ENCODE measurements around the gene ZNF3. TPM values are rescaled to one million over a fixed set of nuclear protein-coding genes. Genes with fewer than 3 reads are reported as not detected.

The ZNF3 gene
- total RNA-seq, 6 donors from 2014 or later: 18.4 to 50.3 (median 22.8) TPM

DNA sequence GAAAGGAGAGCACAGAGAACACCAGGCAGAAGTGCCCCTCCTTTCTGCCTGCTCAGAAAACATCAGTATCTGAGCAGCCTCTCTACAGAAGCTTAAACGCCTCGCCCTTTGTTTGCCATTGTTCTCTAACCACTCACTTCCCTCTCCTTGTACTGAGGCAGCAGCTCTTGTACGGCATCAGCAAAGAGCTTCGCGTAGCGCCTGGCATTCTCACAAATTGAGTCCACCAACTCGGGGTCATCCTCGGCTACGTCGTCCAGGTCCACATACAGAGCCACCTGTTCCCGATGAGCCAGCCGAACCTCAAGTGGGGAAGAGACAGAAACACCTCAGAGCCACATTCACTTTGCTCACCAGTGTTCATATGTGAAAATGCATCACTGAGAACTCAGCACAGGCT, 17.9 kb upstream of the ZNF3 start:
- Histone ChIP-seq H3K36me3 (peaks cover 35 to 66% (median 55%) of the 10 kb centered on the region in 4 donors), H3K27ac (peak overlapping the region; percentile 93 to 99 (median 95)), H3K9me3 (no peaks in the 10 kb centered on the region), H3K27me3 (no peaks in the 10 kb centered on the region), H3K4me1 (peaks cover 19 to 30% (median 21%) of the 10 kb centered on the region in 4 donors), H3K4me3 (peak overlapping the region in 3 of 4 donors; percentile 75 to 96 (median 77))
- ATAC-seq (ENCODE audit: low FRiP score in 2 of 2): no peak
- TF ChIP-seq EP300 (IDR thresholded peaks at IDR 0.05): no peak
- no peak for TF ChIP-seq POLR2AphosphoS5 (IDR thresholded peaks at IDR 0.05)
- no peak for TF ChIP-seq POLR2A (IDR thresholded peaks at IDR 0.05)
- TF ChIP-seq CTCF (IDR thresholded peaks at IDR 0.05): no peak
- 54 to 62% methylated on average over 12 of the region's 12 CpGs for WGBS, 2 donors
- DNase-seq: no peak

DNA sequence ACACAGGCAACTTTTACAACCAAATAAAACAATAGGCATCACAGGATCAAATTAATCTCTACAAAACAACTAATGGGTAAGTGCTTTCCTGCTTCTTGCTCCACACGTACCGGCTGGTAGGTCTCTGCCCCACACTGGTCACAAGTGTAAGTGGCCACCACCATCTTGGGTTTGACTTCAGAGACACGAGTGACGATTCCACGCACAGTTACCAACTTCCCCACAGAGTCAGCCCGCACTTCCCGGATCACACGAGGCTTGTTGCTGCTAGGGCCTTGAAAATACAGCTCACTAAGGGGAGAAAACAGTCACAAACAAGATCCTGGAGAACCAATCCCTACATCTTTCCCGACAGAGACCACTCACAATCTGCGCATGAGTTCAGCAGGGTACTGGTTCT, 17.4 kb upstream of the ZNF3 start:
- no peak for ATAC-seq (ENCODE audit: low FRiP score in 2 of 2)
- no peaks in the 10 kb centered on the region for H3K9me3 ChIP-seq
- no peak for TF ChIP-seq CTCF (IDR thresholded peaks at IDR 0.05)
- TF ChIP-seq POLR2AphosphoS5 (IDR thresholded peaks at IDR 0.05): no peak
- TF ChIP-seq POLR2A (IDR thresholded peaks at IDR 0.05): no peak
- TF ChIP-seq EP300 (IDR thresholded peaks at IDR 0.05): no peak
- peaks cover 36 to 66% (median 57%) of the 10 kb centered on the region in 4 donors for H3K36me3 ChIP-seq
- peak overlapping the region in 1 of 4 donors; percentile 93 for H3K27ac ChIP-seq
- peaks cover 19 to 30% (median 21%) of the 10 kb centered on the region in 4 donors for H3K4me1 ChIP-seq
- H3K27me3 ChIP-seq: no peaks in the 10 kb centered on the region
- no peak overlapping the region for H3K4me3 ChIP-seq
- WGBS, 2 donors: 88% methylated on average over 10 of the region's 10 CpGs
- DNase-seq: no peak

DNA sequence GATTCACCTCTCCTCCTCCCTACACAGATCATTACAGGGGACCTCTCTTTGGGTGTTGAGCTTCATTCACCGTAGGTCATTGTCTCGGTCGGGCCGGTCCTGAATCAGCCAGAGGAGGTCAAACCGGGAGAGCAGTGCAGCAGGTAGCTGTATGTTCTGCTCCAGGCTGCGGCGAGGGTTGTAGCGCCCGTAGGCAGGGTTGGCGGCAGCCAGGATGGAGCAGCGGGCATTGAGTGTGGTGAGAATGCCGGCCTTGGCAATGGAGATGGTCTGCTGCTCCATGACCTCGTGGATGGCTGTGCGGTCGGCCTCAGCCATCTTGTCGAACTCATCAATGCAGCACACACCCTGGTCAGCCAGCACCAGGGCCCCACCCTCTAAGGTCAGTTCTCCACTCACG, 14.2 kb upstream of the ZNF3 start:
- TF ChIP-seq POLR2A (IDR thresholded peaks at IDR 0.05) (no peak), CTCF (IDR thresholded peaks at IDR 0.05) (no peak), EP300 (IDR thresholded peaks at IDR 0.05) (no peak), POLR2AphosphoS5 (IDR thresholded peaks at IDR 0.05) (no peak)
- peaks cover 60 to 89% (median 85%) of the 10 kb centered on the region in 4 donors for H3K36me3 ChIP-seq
- 92 to 96% methylated on average over 11 to 17 of the region's 17 CpGs for WGBS, 2 donors
- H3K4me1 ChIP-seq: peaks cover 11 to 19% (median 13%) of the 10 kb centered on the region in 4 donors
- H3K27me3 ChIP-seq: no peaks in the 10 kb centered on the region
- DNase-seq (no peak), ATAC-seq (ENCODE audit: low FRiP score in 2 of 2) (no peak)
- no peak overlapping the region for H3K4me3 ChIP-seq
- no peak overlapping the region for H3K27ac ChIP-seq
- no peaks in the 10 kb centered on the region for H3K9me3 ChIP-seq

DNA sequence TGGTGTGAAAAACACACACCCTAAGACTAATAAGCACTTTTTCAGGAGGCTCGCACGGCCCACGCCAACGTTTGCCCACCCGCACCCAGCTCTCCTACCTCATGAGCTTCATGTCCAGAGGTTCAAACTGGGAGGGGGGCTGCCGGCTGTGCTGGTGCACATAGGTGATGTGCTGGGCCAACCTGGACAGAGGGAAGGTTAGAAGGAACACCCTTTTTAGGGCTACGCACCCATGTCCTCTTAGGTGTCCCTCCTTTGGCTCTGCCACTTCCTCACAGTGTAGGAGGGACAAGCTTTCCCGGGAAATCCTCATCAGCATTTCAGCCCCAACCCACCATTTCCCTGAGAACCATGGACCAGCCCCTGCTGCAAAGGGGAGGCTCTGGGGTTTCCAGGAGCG, 13.8 kb upstream of the ZNF3 start:
- peaks cover 62 to 92% (median 87%) of the 10 kb centered on the region in 4 donors for H3K36me3 ChIP-seq
- ATAC-seq (ENCODE audit: low FRiP score in 2 of 2) (no peak), DNase-seq (no peak)
- H3K4me3 ChIP-seq: no peak overlapping the region
- TF ChIP-seq EP300 (IDR thresholded peaks at IDR 0.05): no peak
- TF ChIP-seq POLR2A (IDR thresholded peaks at IDR 0.05): no peak
- TF ChIP-seq CTCF (IDR thresholded peaks at IDR 0.05): no peak
- TF ChIP-seq POLR2AphosphoS5 (IDR thresholded peaks at IDR 0.05): no peak
- peaks cover 11 to 19% (median 13%) of the 10 kb centered on the region in 4 donors for H3K4me1 ChIP-seq
- WGBS, 2 donors: 80 to 88% methylated on average over 8 to 9 of the region's 9 CpGs
- H3K27me3 ChIP-seq: no peaks in the 10 kb centered on the region
- H3K9me3 ChIP-seq: no peaks in the 10 kb centered on the region
- H3K27ac ChIP-seq: no peak overlapping the region

- H3K4me1 ChIP-seq: peaks cover 8 to 16% (median 11%) of the 10 kb centered on the region in 4 donors
- peaks cover 62 to 85% (median 84%) of the 10 kb centered on the region in 4 donors for H3K36me3 ChIP-seq
- no peak for TF ChIP-seq CTCF (IDR thresholded peaks at IDR 0.05)
- TF ChIP-seq POLR2AphosphoS5 (IDR thresholded peaks at IDR 0.05): no peak
- TF ChIP-seq POLR2A (IDR thresholded peaks at IDR 0.05): no peak
- TF ChIP-seq EP300 (IDR thresholded peaks at IDR 0.05): no peak
- H3K27me3 ChIP-seq: no peaks in the 10 kb centered on the region
- DNase-seq (no peak), ATAC-seq (ENCODE audit: low FRiP score in 2 of 2) (no peak)
- H3K27ac ChIP-seq: no peak overlapping the region
- no peaks in the 10 kb centered on the region for H3K9me3 ChIP-seq
- H3K4me3 ChIP-seq: no peak overlapping the region
- 83 to 88% methylated on average over 16 of the region's 16 CpGs for WGBS, 2 donors
Measured at GRCh38 chr7:100093925-100094486, 12.5 kb upstream of the ZNF3 start.
